ENCODE measurements around the gene KLHL2.
"Not testable (repeated sequence)": the region's sequence is repeated elsewhere in the genome, so short reads cannot be mapped to it uniquely, and the experiment has no call there.

- not testable (repeated sequence) for TF ChIP-seq CTCF, EZH2phosphoT487, EZH2 (IDR thresholded peaks at IDR 0.05)
These were observed 20.0 kb downstream of the KLHL2 start for GRCh38 chr4:165227401-165227800.
